Muscle layer of colon (tissue), 2 donors: ENCODE measurements around the gene LHCGR.
"Not testable (repeated sequence)": the region's sequence is repeated elsewhere in the genome, so short reads cannot be mapped to it uniquely, and the experiment has no call there.

Experiments
- H3K27ac ChIP-seq: one replicate; pipeline ENCODE4 v1.7.0; 2013; ENCODE audit warnings: low read depth, mild to moderate bottlenecking, low read length, moderate library complexity
- H3K27me3 ChIP-seq, 2 donors: one replicate each; pipeline ENCODE4 v1.7.0; 2013; ENCODE audit warnings: low read length in 2 of 2, mild to moderate bottlenecking in 2 of 2; ENCODE audit not compliant: insufficient read depth in 2 of 2, control insufficient read depth in 1 of 2
- H3K36me3 ChIP-seq: one replicate; pipeline ENCODE4 v1.7.0; 2013; ENCODE audit warnings: mild to moderate bottlenecking, low read length; ENCODE audit not compliant: insufficient read depth
- H3K4me1 ChIP-seq: one replicate; pipeline ENCODE4 v1.7.0; 2013; ENCODE audit warnings: mild to moderate bottlenecking, low read length; ENCODE audit not compliant: insufficient read depth
- H3K4me3 ChIP-seq, 2 donors: one replicate each; pipeline ENCODE4 v1.7.0; 2013; ENCODE audit warnings: low read length in 2 of 2, low read depth in 1 of 2, mild to moderate bottlenecking in 1 of 2, moderate library complexity in 1 of 2
- H3K9ac ChIP-seq: one replicate; pipeline ENCODE4 v1.7.0; 2013; ENCODE audit warnings: low read length
- H3K9me3 ChIP-seq: one replicate; pipeline ENCODE4 v1.7.0; 2013; ENCODE audit warnings: mild to moderate bottlenecking, low read length
- donor health status: abdominal sarcoma.
- donor health status: Adenocarcinoma of cecum.

The LHCGR gene

DNA sequence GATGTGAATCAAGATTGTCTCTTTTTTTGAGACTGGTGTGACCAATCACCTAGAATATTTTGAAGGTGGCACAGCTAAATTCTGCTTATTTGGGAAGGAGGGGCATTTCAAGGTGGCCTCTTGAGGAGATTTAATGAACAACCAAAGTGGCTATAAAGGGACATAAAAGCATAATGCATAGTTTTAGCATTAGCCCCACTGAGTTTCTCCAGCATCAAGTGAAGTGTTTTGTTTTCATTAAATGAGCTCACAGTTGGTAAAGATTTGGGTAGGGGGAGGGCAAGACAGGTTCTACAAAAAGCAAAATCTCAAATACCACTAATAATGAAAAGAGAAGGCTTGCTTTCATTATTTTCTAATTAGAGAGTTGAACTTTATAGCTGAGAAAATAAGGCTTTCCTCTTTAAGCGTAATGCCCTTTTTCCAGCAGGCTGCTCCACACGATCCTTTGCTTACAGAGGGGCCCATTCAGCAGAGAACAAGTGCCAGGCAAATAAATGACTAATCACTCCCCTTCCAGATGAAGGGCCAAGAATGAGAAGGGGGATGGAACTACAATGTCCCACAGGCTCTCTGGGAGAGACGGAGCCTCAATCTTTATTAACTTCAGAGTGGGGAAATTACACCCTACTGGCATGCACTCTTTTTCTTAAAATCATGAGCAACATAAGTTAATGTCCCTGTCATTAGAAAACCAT lies 35.9 kb downstream of the LHCGR start:
- H3K4me1 ChIP-seq: peaks cover 14% of the 10 kb centered on the region
- no peaks in the 10 kb centered on the region for H3K27me3 ChIP-seq
- H3K27ac ChIP-seq: no peak overlapping the region
- no peak overlapping the region for H3K4me3 ChIP-seq
- H3K9me3 ChIP-seq: no peaks in the 10 kb centered on the region
- no peak overlapping the region for H3K9ac ChIP-seq
- no peaks in the 10 kb centered on the region for H3K36me3 ChIP-seq

DNA sequence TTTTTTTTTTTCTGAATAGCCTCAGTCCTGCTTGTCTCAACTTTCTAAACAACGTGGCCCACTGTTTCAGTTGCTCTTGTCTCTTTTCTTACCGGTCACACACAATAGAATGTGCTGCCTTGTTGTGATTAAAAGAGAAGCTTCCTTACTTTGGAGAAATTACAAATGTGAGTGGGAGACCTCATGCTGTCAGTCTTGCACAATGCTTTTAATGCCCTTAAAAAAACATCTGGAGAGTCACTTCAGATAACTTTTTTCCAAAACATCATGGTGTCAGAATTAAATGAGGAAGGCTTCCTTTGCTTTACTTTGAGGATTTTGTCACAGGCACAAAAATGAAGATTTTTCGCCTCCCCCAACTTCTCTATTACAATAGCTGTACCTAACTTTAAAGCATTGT lies 37.7 kb downstream of the LHCGR start:
- Histone ChIP-seq H3K9me3 (no peaks in the 10 kb centered on the region), H3K36me3 (no peaks in the 10 kb centered on the region), H3K4me3 (no peak overlapping the region), H3K27me3 (no peaks in the 10 kb centered on the region), H3K27ac (no peak overlapping the region), H3K4me1 (peaks cover 32% of the 10 kb centered on the region), H3K9ac (no peak overlapping the region)

DNA sequence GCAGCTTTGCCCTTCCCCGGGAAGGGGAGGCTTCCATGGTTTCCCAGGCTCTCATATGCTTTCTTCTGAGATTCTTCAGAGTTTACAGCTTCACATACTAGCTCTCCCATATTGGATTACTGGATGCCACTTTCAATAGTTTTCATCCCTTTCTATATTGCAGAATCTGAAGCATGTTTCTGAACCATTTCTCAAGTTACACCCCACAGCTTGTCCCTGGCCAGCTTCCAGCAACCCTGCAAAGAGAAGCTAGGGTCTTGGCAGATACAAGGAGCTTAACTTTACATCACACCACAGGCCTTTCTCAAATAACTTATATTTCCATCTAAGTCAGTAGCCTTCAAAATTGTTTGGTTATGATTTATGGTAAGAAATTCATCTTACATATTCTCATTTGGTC lies 39.6 kb downstream of the LHCGR start:
- Histone ChIP-seq H3K9ac (no peak overlapping the region), H3K27me3 (no peaks in the 10 kb centered on the region), H3K27ac (no peak overlapping the region), H3K36me3 (no peaks in the 10 kb centered on the region), H3K4me1 (peaks cover 33% of the 10 kb centered on the region), H3K4me3 (no peak overlapping the region), H3K9me3 (no peaks in the 10 kb centered on the region)

DNA sequence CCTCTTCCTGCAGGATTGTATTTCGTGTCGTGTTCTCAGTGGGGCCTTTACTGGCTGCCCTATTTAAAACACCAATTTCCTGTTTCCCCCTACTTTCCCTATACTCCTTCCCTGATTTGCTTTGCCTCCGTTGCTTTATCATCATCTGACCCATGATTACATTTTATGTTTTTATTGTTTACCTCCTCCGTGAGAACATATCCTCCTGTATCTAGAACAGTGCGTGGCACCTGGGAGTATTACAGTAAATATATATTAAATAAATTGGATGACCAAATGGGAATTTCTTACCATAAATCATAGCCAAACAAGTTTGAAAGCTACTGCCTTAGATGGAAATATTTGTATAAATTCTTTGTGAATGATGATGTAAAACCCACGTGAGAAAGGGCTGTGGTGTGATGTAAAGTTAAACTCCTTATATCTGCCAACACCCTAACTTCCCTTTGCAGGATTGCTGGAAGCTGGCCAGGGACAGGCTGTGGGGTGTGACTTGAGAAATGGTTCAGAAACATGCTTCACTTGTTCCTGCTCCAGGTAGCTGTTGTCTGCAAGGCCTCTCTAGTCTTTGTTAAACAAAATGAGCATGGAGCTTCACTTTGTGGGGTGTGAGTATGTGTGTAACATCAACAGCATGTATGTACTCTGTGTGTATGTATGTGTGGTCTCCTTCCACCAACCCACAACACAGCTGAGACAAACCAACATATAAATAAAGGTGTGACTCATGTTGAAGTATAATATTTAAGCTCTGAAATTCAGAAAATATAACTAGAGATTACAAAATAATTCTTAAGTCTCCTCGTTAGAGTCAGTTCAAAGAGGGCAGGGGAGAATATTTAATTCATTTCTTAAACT lies 40.3 kb downstream of the LHCGR start:
- no peak overlapping the region for H3K4me3 ChIP-seq
- H3K4me1 ChIP-seq: peaks cover 33% of the 10 kb centered on the region
- no peaks in the 10 kb centered on the region for H3K9me3 ChIP-seq
- H3K9ac ChIP-seq: no peak overlapping the region
- no peak overlapping the region for H3K27ac ChIP-seq
- H3K36me3 ChIP-seq: no peaks in the 10 kb centered on the region
- no peaks in the 10 kb centered on the region for H3K27me3 ChIP-seq

DNA sequence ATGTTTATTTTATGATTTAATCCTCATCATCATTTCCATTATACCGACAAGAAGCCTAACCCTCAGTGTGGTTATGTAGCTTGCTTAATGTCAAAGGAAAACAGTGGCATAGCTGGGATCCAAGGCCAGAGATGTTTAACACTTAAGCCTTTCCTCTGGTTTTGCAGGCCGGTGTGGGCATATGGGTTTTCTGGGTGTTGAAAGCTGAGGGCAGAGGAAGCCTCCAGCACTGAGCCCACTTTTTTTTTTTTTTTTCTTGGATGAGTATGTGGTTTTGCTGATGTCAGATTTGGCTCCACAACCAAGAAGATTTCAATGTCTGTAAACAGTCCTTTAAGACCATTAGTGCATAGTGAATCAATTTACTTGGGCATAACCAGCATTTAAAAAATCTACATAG lies 41.3 kb downstream of the LHCGR start:
- Histone ChIP-seq H3K36me3 (peaks cover 4% of the 10 kb centered on the region), H3K27me3 (no peaks in the 10 kb centered on the region), H3K9ac (no peak overlapping the region), H3K4me1 (peaks cover 33% of the 10 kb centered on the region), H3K4me3 (no peak overlapping the region), H3K9me3 (no peaks in the 10 kb centered on the region), H3K27ac (no peak overlapping the region)

DNA sequence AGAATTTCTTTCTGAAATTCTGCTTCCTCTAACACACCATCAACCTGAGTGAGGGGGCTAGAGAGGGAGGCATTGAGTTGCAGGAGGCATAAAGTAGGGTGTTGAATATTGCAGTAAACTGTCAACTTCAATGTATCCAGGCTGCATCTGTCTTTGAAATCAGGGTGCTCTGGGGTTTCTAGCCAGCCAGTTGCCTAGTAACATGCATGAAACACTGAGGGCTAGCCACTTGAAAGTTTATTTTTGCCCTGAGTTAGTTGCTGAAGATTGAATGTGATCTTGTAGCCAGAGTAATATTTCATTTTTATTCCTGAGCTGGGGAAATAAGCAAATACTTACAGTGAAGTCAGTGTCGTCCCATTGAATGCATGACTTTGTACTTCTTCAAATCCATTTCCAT lies 41.9 kb downstream of the LHCGR start:
- Histone ChIP-seq H3K9me3 (no peaks in the 10 kb centered on the region), H3K4me3 (no peak overlapping the region), H3K36me3 (peaks cover 4% of the 10 kb centered on the region), H3K27me3 (no peaks in the 10 kb centered on the region), H3K9ac (no peak overlapping the region), H3K4me1 (peaks cover 33% of the 10 kb centered on the region), H3K27ac (no peak overlapping the region)

DNA sequence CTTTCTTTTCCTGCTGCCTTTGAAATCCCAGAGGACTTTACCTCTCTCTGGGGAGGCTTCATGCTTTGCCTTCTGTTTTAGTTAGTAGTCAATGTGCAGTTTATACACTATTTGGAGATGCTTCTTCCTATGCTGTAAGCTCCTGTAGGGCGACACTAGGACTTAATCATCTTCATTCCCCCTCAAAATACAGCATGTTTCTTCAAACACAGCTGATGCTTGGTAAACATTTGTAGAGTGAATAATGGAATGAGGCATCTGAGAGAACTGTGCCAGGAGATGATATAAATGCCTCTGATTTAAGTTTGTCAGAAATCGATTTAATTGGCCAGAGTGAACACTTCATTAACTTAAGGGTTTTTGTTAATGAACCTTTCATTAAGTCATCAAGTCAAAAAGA lies 43.4 kb downstream of the LHCGR start:
- H3K9ac ChIP-seq: no peak overlapping the region
- peaks cover 4% of the 10 kb centered on the region for H3K36me3 ChIP-seq
- H3K4me3 ChIP-seq: no peak overlapping the region
- H3K27ac ChIP-seq: no peak overlapping the region
- H3K4me1 ChIP-seq: peaks cover 33% of the 10 kb centered on the region
- no peaks in the 10 kb centered on the region for H3K27me3 ChIP-seq
- no peaks in the 10 kb centered on the region for H3K9me3 ChIP-seq

DNA sequence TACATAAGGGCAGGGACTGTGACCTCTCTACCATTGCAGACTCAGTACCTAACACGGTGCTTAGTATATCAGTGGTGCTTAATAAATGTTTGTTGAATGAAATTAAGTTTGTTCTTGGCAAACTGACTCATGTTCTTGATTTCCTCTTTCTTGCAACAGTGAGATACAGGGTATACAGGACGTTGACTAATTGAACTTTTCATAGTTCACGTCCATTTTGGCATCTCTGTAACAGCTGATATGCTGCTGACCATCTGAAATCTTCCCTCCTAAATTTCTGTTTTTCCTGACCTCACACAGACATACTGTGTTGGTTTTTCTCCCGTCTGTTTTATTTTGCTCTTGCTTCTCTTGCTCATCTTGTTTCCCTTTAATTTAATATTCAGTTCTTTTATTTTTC lies 44.2 kb downstream of the LHCGR start:
- H3K36me3 ChIP-seq: peaks cover 4% of the 10 kb centered on the region
- H3K27ac ChIP-seq: no peak overlapping the region

DNA sequence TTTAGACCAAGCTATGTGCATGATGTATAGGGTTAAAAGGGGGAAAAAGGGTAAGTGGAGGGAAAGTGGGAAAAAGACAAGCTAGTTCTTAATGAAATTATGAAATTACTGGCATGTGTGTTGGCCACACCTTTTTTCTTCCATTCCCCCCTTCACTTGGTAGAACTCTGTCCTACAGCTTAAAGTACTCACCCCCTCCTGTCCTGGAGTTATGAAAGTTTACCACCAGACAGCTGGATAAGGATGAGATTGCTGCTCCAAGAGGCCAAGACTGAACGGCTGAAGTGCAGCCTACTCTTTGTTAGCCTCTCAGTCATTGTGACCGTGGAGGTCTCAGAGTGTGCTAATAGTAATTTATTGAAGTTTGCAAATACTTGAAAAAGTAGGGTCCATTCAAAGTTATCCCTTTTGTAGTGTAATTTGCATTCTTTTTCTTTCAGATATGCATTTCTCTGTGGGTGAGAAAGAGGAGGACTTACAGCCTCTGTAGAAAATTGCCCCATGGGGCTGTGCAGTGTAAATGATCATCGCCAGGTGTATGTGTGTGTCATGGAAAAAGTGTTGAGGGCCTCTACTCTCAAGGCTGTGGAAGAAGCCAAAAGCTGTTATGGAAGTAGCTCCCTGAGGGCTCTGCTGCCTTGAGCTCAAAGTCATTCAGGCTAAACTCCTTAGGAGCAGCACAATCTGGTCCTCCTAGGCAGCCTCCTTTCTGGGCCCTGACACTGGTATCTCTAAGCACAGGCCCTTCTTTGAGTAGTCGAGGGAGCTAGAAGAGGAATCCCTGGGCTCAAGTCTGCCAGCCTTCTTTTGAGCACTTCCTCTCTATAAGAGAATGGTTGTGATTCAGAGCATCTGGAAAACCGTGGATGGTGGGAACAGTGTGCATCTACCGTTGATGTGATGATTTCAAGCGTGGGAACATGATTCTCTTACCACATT lies 46.2 kb downstream of the LHCGR start:
- Histone ChIP-seq H3K27me3 (no peaks in the 10 kb centered on the region), H3K36me3 (peaks cover 4% of the 10 kb centered on the region), H3K9me3 (no peaks in the 10 kb centered on the region), H3K4me1 (peaks cover 16% of the 10 kb centered on the region), H3K4me3 (no peak overlapping the region), H3K27ac (no peak overlapping the region), H3K9ac (no peak overlapping the region)

More for the DNA sequence above, 44.2 kb downstream of the LHCGR start:
- Histone ChIP-seq H3K4me3 (no peak overlapping the region), H3K9ac (no peak overlapping the region), H3K9me3 (no peaks in the 10 kb centered on the region), H3K4me1 (peaks cover 33% of the 10 kb centered on the region), H3K27me3 (no peaks in the 10 kb centered on the region)

DNA sequence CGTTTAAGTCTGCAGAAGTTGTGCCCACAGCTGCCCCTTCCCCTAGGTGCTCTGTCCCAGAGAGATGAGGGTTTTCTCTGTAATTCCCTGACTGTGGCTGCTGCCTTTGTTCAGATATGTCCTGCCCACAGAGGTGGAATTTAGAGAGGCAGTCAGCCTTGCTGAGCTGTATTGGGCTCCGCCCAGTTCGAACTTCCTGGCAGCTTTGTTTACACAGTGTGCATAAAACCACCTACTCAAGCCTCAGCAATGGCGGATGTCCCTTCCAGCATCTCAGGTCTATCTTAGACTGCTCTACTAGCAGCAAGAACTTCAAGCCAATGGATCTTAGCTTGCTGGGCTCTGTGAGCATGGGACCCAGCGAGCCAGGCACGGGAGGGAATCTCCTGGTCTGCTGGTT lies 48.1 kb downstream of the LHCGR start:
- H3K27ac ChIP-seq: no peak overlapping the region
- no peaks in the 10 kb centered on the region for H3K4me1 ChIP-seq
- H3K36me3 ChIP-seq: peaks cover 4% of the 10 kb centered on the region
- H3K9me3 ChIP-seq: no peaks in the 10 kb centered on the region
- H3K9ac ChIP-seq: no peak overlapping the region
- no peak overlapping the region for H3K4me3 ChIP-seq
- no peaks in the 10 kb centered on the region for H3K27me3 ChIP-seq

DNA sequence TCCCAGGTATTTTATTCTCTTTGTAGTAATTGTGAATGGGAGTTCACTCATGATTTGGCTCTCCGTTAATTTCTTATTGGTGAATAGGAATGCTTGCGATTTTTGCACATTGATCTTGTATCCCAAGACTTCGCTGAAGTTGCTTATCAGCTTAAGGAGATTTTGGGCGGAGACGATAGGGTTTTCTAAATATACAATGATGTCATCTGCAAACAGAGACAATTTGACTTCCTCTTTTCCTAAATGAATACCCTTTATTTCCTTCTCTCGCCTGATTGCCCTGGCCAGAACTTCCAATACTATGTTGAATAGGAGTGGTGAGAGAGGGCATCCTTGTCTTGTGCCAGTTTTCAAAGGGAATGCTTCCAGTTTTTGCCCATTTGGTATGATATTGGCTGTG lies 51.9 kb downstream of the LHCGR start:
- H3K4me1 ChIP-seq, H3K36me3 ChIP-seq, H3K27ac ChIP-seq, H3K4me3 ChIP-seq, H3K27me3 ChIP-seq, H3K9me3 ChIP-seq, H3K9ac ChIP-seq: not testable (repeated sequence)
